K562 (cell line): ENCODE measurements around the gene LPCAT2. TPM values are rescaled to one million over a fixed set of nuclear protein-coding genes. Genes with fewer than 3 reads are reported as not detected.

Source experiments
- ATAC-seq: fragments of 200-7000 bp; cut with Tn5 transposase; 3 replicates; pipeline ENCODE4 v1.9.1; 2020; ENCODE audit warnings: moderate library complexity
- BruUV-seq: library from RNA; stranded (reverse); fragments of 400-500 nt; replicated peaks from 2 replicates; lab custom pipeline; 2021; lab: Mats Ljungman, UMichigan
- CTCF ChIA-PET: fragments of 300-600 bp; formaldehyde crosslinking; extraction: SDS; loops from one replicate; lab custom pipeline; 2021; ENCODE audit warnings: low intra/inter-chr PET ratio; lab: Yijun Ruan, JAX
- POLR2A ChIA-PET: fragments of 300-600, 350-650 bp; sonication (Branson Sonifier 250); formaldehyde crosslinking; extraction: SDS; loops from one replicate; lab custom pipeline; 2021; ENCODE audit warnings: antibody characterized with exemption, inconsistent platforms; lab: Yijun Ruan, JAX
- DNase-seq, 4 experiments: peaks; one replicate each; pipeline versions ENCODE4 v3.0.0 to v3.0.0-alpha.2; 2011 to 2018; ENCODE audit warnings: low spot score in 3 of 4, mixed read lengths in 3 of 4; ENCODE audit errors: extremely low read depth in 1 of 4
- FAIRE-seq: peaks from 2 replicates; lab custom pipeline; 2011; peaks lifted over from hg19 to GRCh38; lab: Jason Lieb, UNC
- H2AFZ ChIP-seq: 2 replicates; pipeline ENCODE4 v1.6.0; 2011; ENCODE audit warnings: low read depth, low read length, control low read depth, inconsistent platforms
- H3K27ac ChIP-seq: fragments of 200-600 bp; 3 replicates; pipeline ENCODE4 v1.8.0; 2011; ENCODE audit warnings: low read depth, mild to moderate bottlenecking, control low read depth, inconsistent platforms, low read length, moderate library complexity, mixed read lengths; ENCODE audit errors: extremely low read depth
- H3K27me3 ChIP-seq, 2 experiments: fragments of 300-600 bp in 1 of 2; 2 replicates in 1 of 2; 3 replicates in 1 of 2; pipeline versions ENCODE4 v1.6.0 to v1.8.0; 2011; ENCODE audit warnings: inconsistent platforms in 2 of 2, low read length in 2 of 2, mild to moderate bottlenecking in 1 of 2, mixed read lengths in 1 of 2, moderate library complexity in 1 of 2; ENCODE audit not compliant: control insufficient read depth in 2 of 2, insufficient read depth in 2 of 2
- H3K36me3 ChIP-seq: fragments of 300-600 bp; 3 replicates; pipeline ENCODE4 v1.8.0; 2011; ENCODE audit warnings: mild to moderate bottlenecking, low read length, inconsistent platforms; ENCODE audit not compliant: control insufficient read depth, insufficient read depth
- H3K4me1 ChIP-seq, 2 experiments: fragments of 200-600 bp in 1 of 2; replicated peaks in 1 of 2; 2 replicates in 1 of 2; 3 replicates in 1 of 2; pipeline versions ENCODE4 v1.5.1 to v1.8.0; 2011; ENCODE audit warnings: inconsistent platforms in 2 of 2, low read length in 2 of 2, mild to moderate bottlenecking in 1 of 2, mixed read lengths in 1 of 2, moderate library complexity in 1 of 2; ENCODE audit not compliant: control insufficient read depth in 2 of 2, insufficient read depth in 2 of 2
- H3K4me2 ChIP-seq: 2 replicates; pipeline ENCODE4 v1.6.1; 2011; ENCODE audit warnings: low read length, control low read depth, inconsistent platforms, mixed read lengths; ENCODE audit not compliant: insufficient read depth
- H3K4me3 ChIP-seq: fragments of 200-600 bp; sonication (generic), shearing (Covaris generic); 2 replicates; pipeline ENCODE4 v1.5.1; 2016; ENCODE audit warnings: control low read depth, inconsistent platforms
- H3K79me2 ChIP-seq: fragments of 200-600 bp; 3 replicates; pipeline ENCODE4 v1.8.0; 2011; ENCODE audit warnings: low read length, inconsistent platforms; ENCODE audit not compliant: control insufficient read depth, insufficient read depth
- H3K9ac ChIP-seq, 2 experiments: 2 replicates each; pipeline versions ENCODE4 v1.6.0 to v1.6.1; 2011; ENCODE audit warnings: low read depth in 2 of 2, low read length in 2 of 2, control low read depth in 1 of 2, inconsistent platforms in 1 of 2, mild to moderate bottlenecking in 1 of 2, mixed read lengths in 1 of 2; ENCODE audit not compliant: insufficient read depth in 1 of 2
- H3K9me1 ChIP-seq: one replicate; pipeline ENCODE4 v1.6.0; 2011; ENCODE audit warnings: inconsistent platforms, mild to moderate bottlenecking, low read length, moderate library complexity; ENCODE audit not compliant: control insufficient read depth, insufficient read depth
- H3K9me3 ChIP-seq: replicated peaks from 2 replicates; pipeline ENCODE4 v1.5.1; 2011; ENCODE audit warnings: low read depth, low read length, inconsistent platforms; ENCODE audit not compliant: control insufficient read depth, insufficient read depth
- H4K20me1 ChIP-seq: replicated peaks from 2 replicates; pipeline ENCODE4 v1.6.1; 2011; ENCODE audit warnings: low read length, inconsistent platforms, mixed read lengths; ENCODE audit not compliant: control insufficient read depth, insufficient read depth
- FOXP1 ChIP-seq: sonication (generic); formaldehyde crosslinking; IDR thresholded peaks from 2 replicates; pipeline ENCODE4 v1.8.0; 2022; ENCODE audit warnings: mild to moderate bottlenecking, missing genetic modification reagents
- HMBOX1 ChIP-seq: sonication (generic); IDR thresholded peaks from 2 replicates; pipeline ENCODE4 v1.6.1; 2016
- SMARCB1 ChIP-seq: IDR thresholded peaks from 2 replicates; pipeline ENCODE4 v1.6.1; 2011; ENCODE audit warnings: improper control_type of control experiment, low read depth; ENCODE audit not compliant: insufficient read length
- ZNF280A ChIP-seq: fragments of 450-650 bp; IDR thresholded peaks from 2 replicates; pipeline ENCODE4 v1.6.1; 2018; ENCODE audit warnings: mild to moderate bottlenecking, low read depth; ENCODE audit not compliant: partially characterized antibody
- ZNF57 ChIP-seq: fragments of 450-650 bp; formaldehyde crosslinking; IDR thresholded peaks from 2 replicates; pipeline ENCODE4 v1.4.0; 2020; ENCODE audit warnings: mild to moderate bottlenecking, moderate library complexity
- WGBS: fragments of 100-300 bp; shearing (Covaris generic); methylation state at CpG from one replicate; pipeline ENCODE4 v1.1.6; 2016; ENCODE audit warnings: low coverage, mixed read lengths; ENCODE audit not compliant: insufficient coverage; ENCODE audit errors: missing lambda C conversion rate; 5-methylcytosine and 5-hydroxymethylcytosine counted together
- in situ Hi-C: fragments of 300-500 bp; cut with MboI; formaldehyde crosslinking; loops from 4 replicates; pipeline ENCODE4 v1.15.0; 2018; ENCODE audit warnings: inconsistent platforms, mixed read lengths
- intact Hi-C: fragments of 100-400 bp; cut with micrococcal nuclease; formaldehyde crosslinking; loops from 2 replicates; pipeline ENCODE4 v1.14.2; 2022
- polyA plus RNA-seq, 8 experiments: library from polyadenylated mRNA; depleted of rRNA in 4 of 8; stranded (reverse) in 5 of 8; unstranded in 3 of 8; fragments of >200 nt; fragmentation: Nextera tagmentation in 2 of 8; fragmentation: Illumina TruSeq in 1 of 8; extraction: Ambion mirVana in 2 of 8; extraction: Trizol in 1 of 8; gene quantifications; 2 replicates each; pipeline versions ENCODE4 v1.2.1 to v1.2.3, GENCODE V29; 2011 to 2014; ENCODE audit warnings: inconsistent platforms in 1 of 8, missing spikeins in 1 of 8
- total RNA-seq, 7 experiments: library from RNA; depleted of rRNA in 6 of 7; stranded (reverse); fragments of >200 nt in 6 of 7; fragmentation: Illumina TruSeq in 2 of 7; extraction: Trizol in 2 of 7; gene quantifications; 2 replicates each; pipeline versions ENCODE4 v1.2.1 to v1.2.3, GENCODE V29; 2011 to 2021; ENCODE audit warnings: low replicate concordance in 1 of 7

LPCAT2 gene
- total and polyA plus RNA-seq, 9 of the 15 experiments (the other 6 are each of a cell fraction or from before 2014, with no cell fraction given), result 2.9 to 15.0 (median 7.3) TPM

GRCh38 chr16:55559933-55560516 lies 51.2 kb downstream of the LPCAT2 start:
- H4K20me1 ChIP-seq, result no peaks in the 10 kb centered on the region
- no TSS peak for BruUV-seq
- FAIRE-seq, result peak; percentile 42
- no peaks in the 10 kb centered on the region for H3K9me3 ChIP-seq
- no peaks in the 10 kb centered on the region for H3K9me1 ChIP-seq
- no peak overlapping the region for H3K9ac ChIP-seq
- no peak overlapping the region for H2AFZ ChIP-seq
- H3K27ac ChIP-seq, result no peak overlapping the region
- no peak for TF ChIP-seq HMBOX1
- no peak for TF ChIP-seq ZNF57 (CRISPR knock-in tag)
- no peak for TF ChIP-seq FOXP1
- TF ChIP-seq ZNF280A, result no peak
- no peak for TF ChIP-seq SMARCB1
- H3K4me1 ChIP-seq, result no peaks in the 10 kb centered on the region
- H3K4me3 ChIP-seq, result no peak overlapping the region
- no peaks in the 10 kb centered on the region for H3K36me3 ChIP-seq
- WGBS, result 20% methylated on average over 1 of the region's 1 CpG
- no peak for DNase-seq
- ChIA-PET POLR2A (no interaction called here), CTCF (no interaction called here)
- in situ Hi-C loops (no loop called here), intact Hi-C loops (no loop called here)
- H3K27me3 ChIP-seq, result no peaks in the 10 kb centered on the region
- H3K79me2 ChIP-seq, result no peaks in the 10 kb centered on the region
- no peak overlapping the region for H3K4me2 ChIP-seq
- ATAC-seq, result no peak
